Cardiac muscle cell (in vitro differentiated cells and primary cell): ENCODE measurements around the gene ANKLE2. TPM values are rescaled to one million over a fixed set of nuclear protein-coding genes. Genes with fewer than 3 reads are reported as not detected.

Experiments
- DNase-seq, 2 donors: peaks; one replicate each; pipeline versions ENCODE4 v3.0.0 to v3.0.0-alpha.2; 2010 to 2017; ENCODE audit warnings: low read depth in 1 of 2, low spot score in 1 of 2
- H3K27ac ChIP-seq: fragments of 200-600 bp; sonication (generic); 2 replicates; pipeline ENCODE4 v1.5.1; 2016
- H3K27me3 ChIP-seq: fragments of 200-600 bp; sonication (generic); 2 replicates; pipeline ENCODE4 v1.6.0; 2016; ENCODE audit warnings: control low read depth
- H3K36me3 ChIP-seq: fragments of 200-600 bp; sonication (generic); 2 replicates; pipeline ENCODE4 v1.5.1; 2016; ENCODE audit warnings: control low read depth
- H3K4me1 ChIP-seq: fragments of 200-600 bp; sonication (generic); 2 replicates; pipeline ENCODE4 v1.8.1; 2017; ENCODE audit warnings: low read depth, mild to moderate bottlenecking, mixed run types
- H3K4me3 ChIP-seq: fragments of 200-600 bp; sonication (generic); 2 replicates; pipeline ENCODE4 v1.5.1; 2016; ENCODE audit warnings: mild to moderate bottlenecking
- H3K9me3 ChIP-seq: fragments of 200-600 bp; sonication (generic); 2 replicates; pipeline ENCODE4 v1.5.1; 2017; ENCODE audit warnings: low read depth, mild to moderate bottlenecking, control low read depth
- polyA plus RNA-seq: library from polyadenylated mRNA; unstranded; fragments of >200 nt; fragmentation: Nextera tagmentation; extraction: Ambion mirVana; gene quantifications from 2 replicates; pipeline ENCODE4 v1.2.1, GENCODE V29; 2016
- total RNA-seq: library from RNA; depleted of rRNA; stranded (reverse); fragments of >200 nt; gene quantifications from 2 replicates; pipeline ENCODE4 v1.2.3, GENCODE V29; 2016
- TF ChIP-seq, protein P1 (sequence below): IDR thresholded peaks from 2 replicates; pipeline ENCODE4 v1.5.1; 2012; ENCODE audit warnings: low read depth, mild to moderate bottlenecking, low read length

ANKLE2 gene
- total and polyA plus RNA-seq, 2 experiments from 2014 or later = 27.8 to 37.9 TPM

DNA sequence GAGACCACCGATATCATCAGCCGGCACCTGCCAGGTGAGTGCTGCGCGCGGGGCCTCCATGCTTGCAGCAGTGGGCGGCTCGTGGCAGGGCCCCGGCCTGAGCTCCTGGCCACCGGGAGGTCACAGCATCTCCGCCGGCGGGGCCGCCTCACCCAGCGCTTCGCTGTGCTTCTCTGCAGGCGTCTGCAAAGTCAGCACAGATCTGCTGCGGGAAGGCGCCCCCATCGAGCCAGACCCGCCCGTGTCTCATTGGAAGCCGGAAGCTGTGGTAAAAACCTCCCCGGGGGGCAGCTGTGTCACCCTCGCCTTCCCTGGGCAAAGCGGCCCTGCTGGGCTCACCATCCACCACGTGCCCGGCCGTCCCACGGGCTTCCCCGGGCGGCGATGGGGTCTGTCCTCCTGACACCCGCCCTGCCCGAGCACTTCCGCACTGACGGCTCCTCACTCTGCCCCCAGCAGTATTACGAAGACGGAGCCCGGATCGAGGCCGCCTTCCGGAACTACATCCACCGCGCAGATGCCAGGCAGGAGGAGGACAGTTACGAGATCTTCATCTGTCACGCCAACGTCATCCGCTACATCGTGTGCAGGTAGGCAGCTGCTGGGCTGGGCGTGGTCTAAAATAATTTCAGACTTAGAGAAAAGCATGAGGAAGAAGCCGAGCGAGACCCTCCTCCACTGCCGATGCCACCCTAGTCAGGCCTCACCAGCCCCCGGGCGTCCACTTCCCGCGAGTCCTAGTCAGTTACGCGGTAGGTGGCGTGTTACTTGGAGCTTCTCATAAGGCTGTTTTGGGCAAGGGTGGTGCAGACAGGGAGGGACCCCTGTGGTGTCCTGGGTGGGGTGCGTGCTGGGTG lies 43.9 kb downstream of the ANKLE2 start:
- Histone ChIP-seq H3K27me3 (no peaks in the 10 kb centered on the region), H3K36me3 (peaks cover 28% of the 10 kb centered on the region), H3K4me1 (no peaks in the 10 kb centered on the region), H3K27ac (no peak overlapping the region), H3K4me3 (no peak overlapping the region), H3K9me3 (no peaks in the 10 kb centered on the region)
- DNase-seq = no peak
- TF ChIP-seq, protein P1, sequence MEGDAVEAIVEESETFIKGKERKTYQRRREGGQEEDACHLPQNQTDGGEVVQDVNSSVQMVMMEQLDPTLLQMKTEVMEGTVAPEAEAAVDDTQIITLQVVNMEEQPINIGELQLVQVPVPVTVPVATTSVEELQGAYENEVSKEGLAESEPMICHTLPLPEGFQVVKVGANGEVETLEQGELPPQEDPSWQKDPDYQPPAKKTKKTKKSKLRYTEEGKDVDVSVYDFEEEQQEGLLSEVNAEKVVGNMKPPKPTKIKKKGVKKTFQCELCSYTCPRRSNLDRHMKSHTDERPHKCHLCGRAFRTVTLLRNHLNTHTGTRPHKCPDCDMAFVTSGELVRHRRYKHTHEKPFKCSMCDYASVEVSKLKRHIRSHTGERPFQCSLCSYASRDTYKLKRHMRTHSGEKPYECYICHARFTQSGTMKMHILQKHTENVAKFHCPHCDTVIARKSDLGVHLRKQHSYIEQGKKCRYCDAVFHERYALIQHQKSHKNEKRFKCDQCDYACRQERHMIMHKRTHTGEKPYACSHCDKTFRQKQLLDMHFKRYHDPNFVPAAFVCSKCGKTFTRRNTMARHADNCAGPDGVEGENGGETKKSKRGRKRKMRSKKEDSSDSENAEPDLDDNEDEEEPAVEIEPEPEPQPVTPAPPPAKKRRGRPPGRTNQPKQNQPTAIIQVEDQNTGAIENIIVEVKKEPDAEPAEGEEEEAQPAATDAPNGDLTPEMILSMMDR = no peak

DNA sequence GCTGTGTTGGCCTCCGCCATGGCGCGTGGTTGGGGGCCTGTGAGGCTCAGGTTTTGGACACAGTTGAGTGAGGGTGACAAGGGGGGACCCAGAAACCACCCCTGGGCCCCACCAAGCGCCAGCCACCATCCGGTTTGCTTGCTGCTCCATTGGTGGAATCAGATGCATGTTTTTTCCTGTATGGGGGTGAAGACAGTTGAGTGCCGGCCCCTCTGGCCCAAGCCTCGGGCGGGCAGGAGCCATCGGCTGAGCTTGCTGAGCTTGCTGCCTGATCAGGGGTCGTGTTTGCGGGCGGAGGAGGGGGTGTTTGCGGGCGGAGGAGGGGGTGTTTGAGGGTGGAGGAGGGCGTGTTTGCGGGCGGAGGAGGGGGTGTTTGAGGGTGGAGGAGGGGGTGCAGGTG lies 44.6 kb downstream of the ANKLE2 start:
- TF ChIP-seq, protein P1 = no peak

DNA sequence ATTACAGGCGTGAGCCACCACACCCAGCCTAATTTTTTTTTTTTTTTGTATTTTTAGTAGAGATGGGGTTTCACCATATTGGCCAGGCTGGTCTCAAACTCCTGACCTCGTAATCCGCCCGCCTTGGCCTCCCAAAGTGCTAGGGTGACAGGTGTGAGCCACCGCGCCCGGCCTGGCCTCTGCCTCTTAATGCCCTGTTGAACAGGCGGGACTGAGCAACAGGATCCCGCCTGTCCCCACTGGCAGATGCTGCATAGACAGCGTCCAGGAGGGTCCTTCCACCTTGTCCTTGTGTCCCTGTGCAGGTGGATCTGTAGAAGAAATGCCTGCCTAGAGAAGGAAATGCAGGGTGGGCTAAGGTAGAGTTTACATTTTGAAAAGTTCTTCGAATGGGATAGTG lies 45.3 kb downstream of the ANKLE2 start:
- no peak overlapping the region for H3K4me3 ChIP-seq
- H3K9me3 ChIP-seq = no peaks in the 10 kb centered on the region
- peaks cover 18% of the 10 kb centered on the region for H3K36me3 ChIP-seq
- DNase-seq = no peak
- peaks cover 5% of the 10 kb centered on the region for H3K4me1 ChIP-seq
- TF ChIP-seq, protein P1 = no peak
- H3K27me3 ChIP-seq = no peaks in the 10 kb centered on the region
- no peak overlapping the region for H3K27ac ChIP-seq

More for the DNA sequence above, 44.6 kb downstream of the ANKLE2 start:
- no peak overlapping the region for H3K27ac ChIP-seq
- no peak for DNase-seq
- H3K4me1 ChIP-seq = no peaks in the 10 kb centered on the region
- H3K36me3 ChIP-seq = peaks cover 23% of the 10 kb centered on the region
- no peaks in the 10 kb centered on the region for H3K27me3 ChIP-seq
- no peak overlapping the region for H3K4me3 ChIP-seq
- no peaks in the 10 kb centered on the region for H3K9me3 ChIP-seq

DNA sequence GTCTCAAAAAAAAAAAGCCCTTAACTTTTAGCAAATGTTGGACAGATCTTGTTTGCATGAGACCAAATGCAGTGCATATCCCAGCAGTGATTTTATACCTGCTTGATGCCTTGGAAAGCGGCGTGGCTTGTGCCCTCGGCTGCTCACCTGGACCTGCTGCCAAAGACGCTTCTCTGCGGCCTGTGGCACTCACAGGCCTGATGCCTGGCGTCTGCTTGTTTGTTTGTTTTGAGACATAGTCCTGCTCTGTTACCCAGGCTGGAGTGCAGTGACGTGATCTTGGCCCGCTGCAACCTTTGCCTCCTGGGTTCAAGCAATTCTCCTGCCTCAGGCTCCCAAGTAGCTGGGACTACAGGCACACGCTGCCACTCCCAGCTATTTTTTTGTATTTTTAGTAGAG lies 45.8 kb downstream of the ANKLE2 start:
- H3K36me3 ChIP-seq = peaks cover 14% of the 10 kb centered on the region
- peaks cover 5% of the 10 kb centered on the region for H3K4me1 ChIP-seq

DNA sequence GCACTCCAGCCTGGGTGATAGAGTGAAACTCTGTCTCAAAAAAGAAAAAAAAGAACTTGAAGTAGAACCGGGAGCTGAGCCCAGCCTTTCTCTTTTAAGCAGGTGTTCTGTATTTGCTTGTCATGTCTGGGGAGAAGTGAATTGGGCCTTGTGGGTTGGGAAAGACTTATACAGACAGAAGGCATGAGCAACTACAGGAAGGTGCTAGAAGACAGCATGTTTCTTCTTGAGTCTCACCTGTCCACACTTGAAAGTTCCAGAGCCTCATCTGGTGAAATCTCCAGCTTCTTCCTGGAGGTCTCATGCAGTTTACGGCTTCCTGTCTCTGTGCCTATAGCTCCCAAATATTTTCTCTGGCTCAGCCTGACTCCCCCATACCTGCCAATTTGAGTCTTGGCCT lies 48.5 kb downstream of the ANKLE2 start:
- no peaks in the 10 kb centered on the region for H3K27me3 ChIP-seq
- H3K4me1 ChIP-seq = peaks cover 9% of the 10 kb centered on the region
- no peaks in the 10 kb centered on the region for H3K9me3 ChIP-seq
- no peak overlapping the region for H3K27ac ChIP-seq
- DNase-seq = no peak
- TF ChIP-seq, protein P1 = no peak
- H3K4me3 ChIP-seq = no peak overlapping the region
- peaks cover 5% of the 10 kb centered on the region for H3K36me3 ChIP-seq

More for the DNA sequence above, 45.8 kb downstream of the ANKLE2 start:
- H3K9me3 ChIP-seq = no peaks in the 10 kb centered on the region
- H3K4me3 ChIP-seq = no peak overlapping the region
- DNase-seq = no peak
- no peaks in the 10 kb centered on the region for H3K27me3 ChIP-seq
- H3K27ac ChIP-seq = no peak overlapping the region
- TF ChIP-seq, protein P1 = no peak
